Lower leg skin (tissue), 3 donors: Measurements from ENCODE around the gene TRPM3.

Source experiments
- POLR2A ChIP-seq, 2 donors: fragments of 450-650 bp; IDR thresholded peaks; one replicate each; pipeline ENCODE4 v1.6.1; 2016 to 2017; ENCODE audit warnings: antibody characterized with exemption in 2 of 2, mild to moderate bottlenecking in 1 of 2, moderate library complexity in 1 of 2
- TF ChIP-seq, protein P1 (sequence below), 3 donors: fragments of 450-650 bp; IDR thresholded peaks; one replicate each; pipeline ENCODE4 v1.5.1; 2016; ENCODE audit warnings: antibody characterized with exemption in 3 of 3, mild to moderate bottlenecking in 3 of 3, moderate library complexity in 2 of 3

DNA sequence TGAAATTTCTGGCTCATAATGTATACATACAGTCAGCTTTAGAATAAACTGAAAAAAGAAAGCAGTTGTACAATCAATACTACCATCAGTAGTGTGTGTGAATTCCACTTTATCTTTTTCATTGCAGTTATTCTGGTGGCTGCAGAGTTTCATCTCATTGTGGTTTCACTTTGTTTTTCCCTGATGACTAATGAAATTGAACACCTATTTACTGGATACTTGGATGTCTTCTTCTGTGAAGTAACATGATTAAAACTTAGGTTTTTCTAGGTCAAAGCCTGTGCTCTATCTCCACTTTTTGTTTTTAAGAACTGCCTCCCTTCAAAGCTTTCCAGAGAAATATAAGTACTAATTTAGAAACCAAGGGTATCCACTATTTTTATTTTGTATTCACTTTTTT, 174.3 kb downstream of the TRPM3 start:
- TF ChIP-seq, protein P1, sequence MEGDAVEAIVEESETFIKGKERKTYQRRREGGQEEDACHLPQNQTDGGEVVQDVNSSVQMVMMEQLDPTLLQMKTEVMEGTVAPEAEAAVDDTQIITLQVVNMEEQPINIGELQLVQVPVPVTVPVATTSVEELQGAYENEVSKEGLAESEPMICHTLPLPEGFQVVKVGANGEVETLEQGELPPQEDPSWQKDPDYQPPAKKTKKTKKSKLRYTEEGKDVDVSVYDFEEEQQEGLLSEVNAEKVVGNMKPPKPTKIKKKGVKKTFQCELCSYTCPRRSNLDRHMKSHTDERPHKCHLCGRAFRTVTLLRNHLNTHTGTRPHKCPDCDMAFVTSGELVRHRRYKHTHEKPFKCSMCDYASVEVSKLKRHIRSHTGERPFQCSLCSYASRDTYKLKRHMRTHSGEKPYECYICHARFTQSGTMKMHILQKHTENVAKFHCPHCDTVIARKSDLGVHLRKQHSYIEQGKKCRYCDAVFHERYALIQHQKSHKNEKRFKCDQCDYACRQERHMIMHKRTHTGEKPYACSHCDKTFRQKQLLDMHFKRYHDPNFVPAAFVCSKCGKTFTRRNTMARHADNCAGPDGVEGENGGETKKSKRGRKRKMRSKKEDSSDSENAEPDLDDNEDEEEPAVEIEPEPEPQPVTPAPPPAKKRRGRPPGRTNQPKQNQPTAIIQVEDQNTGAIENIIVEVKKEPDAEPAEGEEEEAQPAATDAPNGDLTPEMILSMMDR (IDR thresholded peaks at IDR 0.05) = no peak
- no peak for TF ChIP-seq POLR2A (IDR thresholded peaks at IDR 0.05)
